AG10803 (cell line): ENCODE results near the gene OSBPL6.

Experiments used
- DNase-seq: peaks from one replicate; pipeline ENCODE4 v3.0.0; 2010; ENCODE audit warnings: low read depth
- H3K4me3 ChIP-seq: 2 replicates; pipeline ENCODE4 v1.5.1; 2011; ENCODE audit warnings: mild to moderate bottlenecking, low read length, control low read depth
- CTCF ChIP-seq: conservative IDR thresholded peaks from 2 replicates; pipeline ENCODE4 v1.5.1; 2011; ENCODE audit warnings: mild to moderate bottlenecking, low read length, control low read depth, inconsistent platforms

The OSBPL6 gene

GRCh38 chr2:178452334-178452733 is 258.0 kb downstream of the OSBPL6 start:
- no peak for TF ChIP-seq CTCF
- DNase-seq = no peak
- H3K4me3 ChIP-seq = no peak overlapping the region
